ENCODE data around the gene PPIG. TPM values are rescaled to one million over a fixed set of nuclear protein-coding genes. Genes with fewer than 3 reads are reported as not detected.
"Not testable (repeated sequence)": the region's sequence is repeated elsewhere in the genome, so short reads cannot be mapped to it uniquely, and the experiment has no call there.

Gene PPIG
- total RNA-seq, result 10 to 100 TPM; 29.0 to 48.0 (median 31.1) TPM

GRCh38 chr2:169584005-169584877, at the start of gene PPIG:
TSS of gene PPIG (plus strand) at chr2:169584351. CDS start at chr2:169604042, 19,691 bp downstream.
- H3K9me3 ChIP-seq, result no peaks in the 10 kb centered on the region
- peak within 1 kb of the TSS; percentile 93 for H3K4me3 ChIP-seq
- 7% methylated on average over 41 of the region's 49 CpGs for WGBS
- H3K36me3 ChIP-seq, result no peaks in the 10 kb centered on the region
- H3K4me1 ChIP-seq, result peaks cover 28% of the 10 kb centered on the region
- H3K27ac ChIP-seq, result peak within 1 kb of the TSS; percentile 99
- TF ChIP-seq POLR2AphosphoS5 (IDR thresholded peaks at IDR 0.05) (peak; percentile 41 to 77 (median 66)), CTCF (IDR thresholded peaks at IDR 0.05) (no peak), EP300 (IDR thresholded peaks at IDR 0.05) (peak; percentile 29), POLR2A (IDR thresholded peaks at IDR 0.05) (peak; percentile 25 to 26)
- DNase-seq (ENCODE audit: low spot score in 2 of 2), result peak; percentile 92 to 93
- H3K27me3 ChIP-seq, result no peaks in the 10 kb centered on the region

- peaks cover 18% of the 10 kb centered on the region for H3K36me3 ChIP-seq
- H3K27me3 ChIP-seq; H3K4me3 ChIP-seq; H3K27ac ChIP-seq; DNase-seq (ENCODE audit: low spot score in 2 of 2); H3K4me1 ChIP-seq; H3K9me3 ChIP-seq: not testable (repeated sequence)
- WGBS, result 93% methylated on average over 2 of the region's 2 CpGs
These were observed 44.7 kb upstream of the PPIG start for GRCh38 chr2:169539460-169539859.

GRCh38 chr2:169540146-169540545, 44.0 kb upstream of the PPIG start:
- no peak for TF ChIP-seq POLR2AphosphoS5 (IDR thresholded peaks at IDR 0.05)
- no peak for TF ChIP-seq EP300 (IDR thresholded peaks at IDR 0.05)
- no peak for TF ChIP-seq POLR2A (IDR thresholded peaks at IDR 0.05)
- TF ChIP-seq CTCF (IDR thresholded peaks at IDR 0.05), result no peak
- WGBS, result 93% methylated on average over 2 of the region's 2 CpGs
- Histone ChIP-seq H3K9me3 (no peaks in the 10 kb centered on the region), H3K27ac (no peak overlapping the region), H3K36me3 (peaks cover 20% of the 10 kb centered on the region), H3K27me3 (no peaks in the 10 kb centered on the region), H3K4me3 (no peak overlapping the region), H3K4me1 (no peaks in the 10 kb centered on the region)
- no peak for DNase-seq (ENCODE audit: low spot score in 2 of 2)

- 95% methylated on average over 3 of the region's 3 CpGs for WGBS
- no peak overlapping the region for H3K27ac ChIP-seq
- no peak overlapping the region for H3K4me3 ChIP-seq
- TF ChIP-seq EP300 (IDR thresholded peaks at IDR 0.05) (no peak), POLR2AphosphoS5 (IDR thresholded peaks at IDR 0.05) (no peak), POLR2A (IDR thresholded peaks at IDR 0.05) (no peak), CTCF (IDR thresholded peaks at IDR 0.05) (no peak)
- H3K4me1 ChIP-seq, result no peaks in the 10 kb centered on the region
- peaks cover 29% of the 10 kb centered on the region for H3K36me3 ChIP-seq
- H3K27me3 ChIP-seq, result no peaks in the 10 kb centered on the region
- no peak for DNase-seq (ENCODE audit: low spot score in 2 of 2)
- no peaks in the 10 kb centered on the region for H3K9me3 ChIP-seq
These were observed 41.7 kb upstream of the PPIG start for GRCh38 chr2:169542433-169542832.

- Histone ChIP-seq H3K27me3 (no peaks in the 10 kb centered on the region), H3K27ac (no peak overlapping the region), H3K4me1 (no peaks in the 10 kb centered on the region), H3K9me3 (no peaks in the 10 kb centered on the region), H3K36me3 (peaks cover 35% of the 10 kb centered on the region), H3K4me3 (no peak overlapping the region)
- WGBS, result 97% methylated on average over 2 of the region's 2 CpGs
- TF ChIP-seq POLR2AphosphoS5 (IDR thresholded peaks at IDR 0.05), result no peak
- no peak for TF ChIP-seq POLR2A (IDR thresholded peaks at IDR 0.05)
- TF ChIP-seq EP300 (IDR thresholded peaks at IDR 0.05), result no peak
- TF ChIP-seq CTCF (IDR thresholded peaks at IDR 0.05), result no peak
- DNase-seq (ENCODE audit: low spot score in 2 of 2), result no peak
These were observed 37.4 kb upstream of the PPIG start for GRCh38 chr2:169546756-169547155.

Measured in suprapubic skin (tissue), 4 donors.